Activated CD4-positive, alpha-beta T cell treated with anti-CD3 and anti-CD28 coated beads, Interleukin-2, amount 50 U/mL, for 24 hours (primary cell): ENCODE measurements around the gene SYT13.

ENCODE experiments used
- DNase-seq, 2 donors: peaks; one replicate each; pipeline ENCODE4 v3.0.0-alpha.2; 2020; ENCODE audit warnings: low read depth in 1 of 2, low spot score in 1 of 2

The SYT13 gene

DNA sequence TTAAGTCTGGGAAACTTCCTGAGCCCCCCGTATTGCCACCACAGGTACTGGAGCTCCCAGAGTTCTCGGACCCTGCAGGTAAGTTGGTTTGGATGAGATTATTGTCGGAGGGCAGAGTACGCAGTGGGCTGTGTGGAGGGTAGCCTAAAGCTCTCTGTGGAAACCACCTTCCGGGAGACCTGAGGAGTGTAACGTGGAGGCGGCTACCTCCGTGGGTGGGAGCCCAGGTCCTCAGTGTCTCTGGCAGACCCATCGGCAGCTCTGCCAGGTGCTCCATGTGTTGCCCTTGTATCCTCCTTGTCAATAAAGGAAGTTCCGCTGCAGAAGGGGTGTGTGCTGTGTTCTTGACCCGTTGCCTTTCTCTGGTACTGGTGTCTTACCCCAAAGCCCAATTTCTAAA, 61.4 kb downstream of the SYT13 start:
- DNase-seq = no peak

DNA sequence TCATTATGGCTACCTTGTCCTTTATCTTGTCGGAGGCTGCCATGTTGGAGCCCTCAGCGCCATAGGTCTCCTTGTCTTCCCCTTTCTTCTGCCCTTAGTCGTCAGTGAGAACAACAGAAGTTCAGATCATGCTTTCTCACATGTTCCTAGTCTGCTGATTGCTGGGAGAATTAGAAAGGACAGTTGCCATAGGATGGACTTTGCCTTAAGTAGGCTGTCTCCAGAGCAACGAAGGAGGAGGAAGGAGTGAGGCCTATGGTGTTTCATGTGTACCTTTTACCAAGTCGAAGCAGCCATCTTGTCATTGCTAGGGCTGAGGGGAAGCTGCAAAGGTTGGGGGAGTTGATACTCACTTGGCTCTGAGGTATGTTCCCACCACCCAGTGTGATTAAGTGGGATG, 62.6 kb downstream of the SYT13 start:
- DNase-seq = no peak

DNA sequence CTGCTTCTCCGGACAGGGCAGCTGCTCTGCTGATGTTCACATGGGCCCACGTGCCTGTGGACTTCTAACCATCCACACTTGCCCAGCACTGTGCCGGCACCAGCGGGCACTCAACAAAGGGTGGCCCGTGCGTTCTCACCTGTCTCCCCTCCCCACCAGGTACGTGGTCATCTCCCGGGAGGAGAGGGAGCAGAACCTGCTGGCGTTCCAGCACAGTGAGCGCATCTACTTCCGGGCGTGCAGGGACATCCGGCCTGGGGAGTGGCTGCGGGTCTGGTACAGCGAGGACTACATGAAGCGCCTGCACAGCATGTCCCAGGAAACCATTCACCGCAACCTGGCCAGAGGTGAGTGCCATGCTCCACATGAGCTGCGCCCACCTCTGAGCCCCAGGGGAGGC, 66.7 kb downstream of the SYT13 start:
- DNase-seq = no peak

DNA sequence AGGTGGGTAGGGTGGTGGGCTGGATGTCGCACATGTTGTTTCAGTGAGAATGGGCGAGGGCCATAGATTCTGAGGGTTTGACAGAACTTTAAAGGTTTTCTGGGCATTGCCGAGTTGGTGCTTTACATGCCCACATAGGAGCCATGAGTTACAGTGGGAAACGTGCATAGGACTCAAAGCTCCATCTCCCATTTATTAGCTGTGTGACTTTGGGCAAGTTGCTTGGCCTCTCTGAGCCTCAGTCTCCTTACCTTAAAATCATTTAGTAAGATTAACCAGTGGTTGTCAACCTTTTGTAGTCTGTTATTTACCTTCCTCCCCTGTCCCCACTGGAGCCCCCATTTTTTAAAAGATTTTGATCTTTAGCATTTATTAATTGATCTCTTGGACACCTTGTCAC, 67.4 kb downstream of the SYT13 start:
- DNase-seq = no peak

DNA sequence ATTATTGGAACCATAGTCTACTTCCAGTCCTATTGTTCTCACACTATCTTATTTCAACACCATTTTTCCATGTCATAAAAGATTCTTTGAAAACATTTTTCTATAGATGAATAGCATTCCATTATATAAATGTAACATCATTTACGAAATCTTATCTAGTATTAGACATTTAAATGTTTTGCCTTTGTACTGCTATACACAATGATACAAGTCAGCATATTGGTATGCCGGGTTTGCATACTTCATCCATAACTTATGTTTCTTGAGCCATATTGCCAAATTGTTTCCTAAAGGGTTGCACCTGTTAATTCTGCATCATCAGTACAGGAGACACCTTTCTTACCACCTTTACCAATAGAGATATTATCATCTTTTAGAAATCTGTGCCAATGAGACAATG, 68.2 kb downstream of the SYT13 start:
- DNase-seq = no peak

DNA sequence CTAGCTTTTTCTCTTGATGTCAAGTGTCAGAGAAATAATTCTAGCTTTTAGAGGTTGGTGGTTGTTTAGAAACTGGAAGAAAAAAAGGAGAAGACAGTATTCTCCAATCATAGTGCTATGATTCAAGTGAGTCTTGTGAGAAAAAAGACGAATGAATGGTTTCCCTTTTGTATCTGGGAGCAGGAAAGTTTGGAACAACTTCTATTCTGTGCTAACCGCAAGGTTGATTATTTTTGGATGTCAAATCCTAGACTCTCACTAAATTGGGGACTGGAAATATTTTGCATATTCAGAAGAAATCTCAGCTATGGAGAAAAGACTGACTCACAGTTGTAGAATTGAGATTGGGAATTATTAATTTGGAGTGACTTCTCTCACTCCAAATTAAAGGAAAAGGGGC, 69.2 kb downstream of the SYT13 start:
- DNase-seq = no peak

DNA sequence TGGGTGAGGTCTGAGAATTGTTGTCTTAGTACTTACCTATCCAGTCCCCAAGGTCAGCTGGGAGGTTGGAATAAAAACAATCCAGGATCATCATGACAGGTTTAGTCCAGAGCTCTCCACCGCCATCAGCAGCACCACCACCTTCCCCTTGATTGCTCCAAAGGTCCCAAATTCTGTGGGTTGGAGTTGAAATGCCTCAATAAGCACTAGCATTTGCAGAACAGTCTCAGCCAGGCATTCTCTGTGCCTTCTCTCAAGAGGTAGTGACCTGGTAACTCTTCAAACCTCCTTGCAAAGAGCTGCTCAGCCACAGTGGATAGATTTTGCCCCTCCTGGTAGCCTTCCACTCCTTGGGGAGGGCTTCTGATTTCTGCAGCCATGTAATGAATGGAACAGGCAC, 70.1 kb downstream of the SYT13 start:
- DNase-seq = no peak

DNA sequence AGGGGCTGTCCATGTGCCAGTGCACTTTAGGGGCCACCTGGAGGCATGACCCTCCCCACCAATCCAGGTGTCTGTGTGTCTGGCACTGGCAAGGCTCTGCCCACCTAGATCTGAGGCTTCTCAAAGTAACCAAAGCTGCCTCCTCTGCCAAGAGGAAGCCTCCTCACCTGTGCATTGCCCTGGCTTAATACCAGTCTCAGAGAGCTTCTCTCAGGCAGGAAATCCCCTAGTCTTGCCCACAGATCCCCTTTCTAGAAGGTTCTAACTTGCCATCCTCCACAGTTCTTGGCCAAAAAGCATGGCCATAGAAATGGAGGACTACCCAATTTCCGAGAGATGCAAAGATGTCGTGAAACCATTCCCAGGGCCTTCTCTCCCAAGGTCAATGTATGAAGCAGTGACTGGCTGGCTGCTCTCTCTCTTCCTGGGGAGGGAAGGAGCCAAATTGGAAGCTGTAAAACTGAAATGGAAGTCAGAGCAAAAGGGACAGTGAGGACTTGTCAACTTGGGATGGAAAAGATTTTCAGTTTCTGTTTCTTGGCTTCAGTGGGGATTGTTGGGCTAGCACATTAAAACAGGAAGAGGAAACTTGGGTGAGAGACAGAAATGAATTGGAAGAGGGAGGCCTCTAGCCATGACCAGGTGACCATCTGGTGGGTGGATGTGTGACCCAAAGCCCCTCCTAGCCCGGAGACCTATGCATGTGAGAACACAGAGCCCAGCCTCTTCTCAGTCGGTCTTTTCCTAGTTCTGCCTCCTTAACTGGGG, 70.9 kb downstream of the SYT13 start:
- no peak for DNase-seq

DNA sequence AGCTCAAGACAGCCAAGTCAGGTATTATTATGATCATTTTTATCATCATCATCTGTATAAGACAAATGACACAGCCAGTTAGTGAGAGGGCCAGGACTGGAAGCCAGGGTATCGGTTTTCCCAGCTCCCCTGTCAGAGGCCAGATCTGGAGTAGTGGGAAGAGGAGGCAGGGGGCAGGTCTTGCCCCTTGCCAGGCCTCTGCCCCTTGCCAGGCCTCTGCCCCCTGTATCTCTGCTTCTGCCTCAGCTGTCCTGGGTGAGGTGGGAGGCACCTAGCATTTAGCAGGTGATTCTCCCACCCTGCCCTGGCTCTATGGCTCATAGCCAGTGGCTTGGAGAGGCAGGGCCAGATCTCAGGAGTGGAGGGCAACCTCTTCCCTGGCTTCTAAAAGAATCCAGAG, 72.4 kb downstream of the SYT13 start:
- DNase-seq = no peak

DNA sequence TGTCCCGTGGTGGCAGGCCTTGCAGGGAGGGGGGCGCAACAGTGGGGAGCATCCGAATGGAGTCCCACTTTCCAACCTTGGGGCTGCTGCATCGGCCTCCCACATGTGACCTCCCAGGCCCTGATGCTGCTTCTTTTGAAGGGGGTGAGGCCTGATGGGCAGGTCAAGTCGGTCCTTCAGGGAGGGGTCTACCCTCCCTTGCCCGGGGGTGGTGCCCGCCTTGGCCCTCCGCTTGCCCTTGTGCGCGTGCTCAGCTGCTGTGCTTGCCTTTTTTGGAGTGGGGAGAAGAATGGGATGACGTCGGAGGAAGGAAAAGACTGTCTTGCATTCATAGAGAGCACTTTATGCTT, 72.8 kb downstream of the SYT13 start:
- no peak for DNase-seq

DNA sequence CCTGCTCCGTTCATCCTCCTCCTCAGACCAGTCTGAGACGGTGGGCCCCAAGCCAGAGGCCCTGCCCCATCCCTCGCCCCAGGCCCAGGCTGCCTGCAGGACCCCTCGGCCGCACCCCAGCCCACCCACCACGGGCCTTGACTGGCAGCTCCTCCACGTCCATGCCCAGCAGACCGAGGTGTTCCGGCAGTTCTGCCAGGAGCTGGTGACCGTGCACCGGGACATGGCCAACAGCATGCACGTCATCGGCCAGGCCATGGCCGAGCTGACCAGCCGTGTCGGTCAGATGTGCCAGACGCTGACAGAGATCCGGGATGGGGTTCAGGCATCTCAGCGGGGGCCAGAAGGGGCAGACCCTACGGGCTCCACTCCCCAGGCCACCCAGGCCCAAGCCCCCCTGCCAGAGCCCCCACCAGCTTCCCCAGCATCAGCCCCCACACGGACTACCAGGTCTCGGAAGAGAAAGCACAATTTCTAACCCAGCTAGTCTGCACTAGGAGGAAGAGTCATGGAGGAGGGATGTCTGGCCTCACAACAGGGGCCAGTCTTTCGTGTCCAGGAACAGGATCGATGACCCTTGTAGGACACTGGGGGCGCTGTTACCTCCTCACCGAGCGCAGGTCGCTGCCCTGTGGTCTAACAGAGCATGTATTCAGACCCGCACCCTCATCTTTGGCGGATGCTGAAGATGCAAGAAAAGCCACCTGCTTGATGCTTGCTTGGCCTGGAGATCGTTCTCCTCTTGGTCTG, 73.4 kb downstream of the SYT13 start:
- no peak for DNase-seq

DNA sequence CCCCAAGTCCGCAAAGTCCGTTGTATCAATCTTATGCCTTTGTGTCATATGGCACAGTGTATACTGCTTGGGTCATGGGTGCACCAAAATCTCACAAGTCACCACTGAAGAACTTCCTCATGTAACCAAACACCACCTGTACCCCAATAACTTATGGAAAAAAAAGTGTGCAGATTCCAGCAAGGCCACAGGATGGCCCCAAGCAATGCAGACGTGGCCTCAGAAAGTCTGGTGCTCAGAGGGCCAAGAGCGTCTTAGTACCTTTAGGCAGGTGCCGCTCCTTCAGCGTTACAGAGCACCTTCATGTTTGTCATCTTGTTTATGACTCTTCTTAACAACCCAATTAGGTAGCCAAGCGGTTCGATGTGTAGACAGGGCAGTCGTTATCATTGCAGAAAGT, 74.4 kb downstream of the SYT13 start:
- no peak for DNase-seq

DNA sequence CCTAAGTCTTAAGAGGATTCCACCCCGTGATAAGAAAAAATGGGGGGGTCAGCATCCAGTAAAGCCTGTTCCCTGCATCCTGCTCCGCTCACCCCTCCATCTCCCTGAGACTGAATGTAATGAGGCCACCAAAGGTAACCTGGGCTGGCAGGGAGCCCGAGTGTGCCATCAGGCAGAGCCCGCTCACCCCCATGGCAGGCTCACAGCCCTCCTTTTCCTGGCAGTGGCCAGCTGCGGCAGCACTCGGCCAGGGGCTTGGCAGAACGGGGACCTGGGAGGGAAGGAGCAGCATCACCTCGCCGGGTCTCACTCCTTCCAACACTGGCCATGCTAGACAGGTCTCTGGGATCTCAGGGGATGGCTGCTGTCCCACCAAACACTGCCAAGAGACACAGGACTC, 75.3 kb downstream of the SYT13 start:
- no peak for DNase-seq

DNA sequence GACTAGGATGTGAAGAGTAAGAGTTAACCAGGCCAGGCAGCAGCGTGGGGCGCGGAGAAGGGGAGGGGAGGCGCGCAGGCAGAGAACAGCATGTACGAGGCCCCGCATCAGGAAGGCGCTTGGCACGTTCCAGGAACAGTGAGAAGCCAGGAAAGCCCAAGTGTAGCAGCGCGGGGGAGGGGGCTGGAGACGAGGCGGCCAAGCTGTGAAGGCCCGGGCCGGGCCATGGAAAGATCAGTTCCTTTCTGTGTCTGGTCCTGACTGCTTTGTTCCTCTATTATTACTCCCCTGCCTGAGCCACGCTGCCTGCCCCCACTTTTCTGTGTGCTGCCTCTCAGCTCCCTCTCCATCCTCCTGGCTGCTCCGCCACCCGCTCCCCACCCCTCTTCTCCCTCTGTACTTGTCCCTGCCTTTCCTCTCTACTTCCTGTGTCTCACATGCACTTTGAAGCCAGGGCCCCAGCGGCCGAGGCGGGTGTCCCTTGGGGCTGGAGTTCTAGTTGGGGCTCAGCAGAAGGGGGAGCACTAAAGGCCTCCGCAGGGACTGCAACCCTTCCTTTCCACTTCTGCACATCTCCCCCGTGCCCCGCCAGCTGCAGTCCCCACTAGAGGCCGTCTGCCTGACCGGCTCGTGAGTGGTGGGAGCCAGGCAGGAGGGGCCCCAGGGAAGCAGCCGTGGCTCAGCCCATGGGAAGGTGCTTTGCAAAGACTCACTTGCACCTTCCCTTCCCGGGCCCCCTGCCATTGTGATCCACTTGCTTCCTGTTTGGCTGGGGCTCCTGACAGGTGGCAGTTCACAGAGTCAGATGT, 76.0 kb downstream of the SYT13 start:
- DNase-seq = no peak

DNA sequence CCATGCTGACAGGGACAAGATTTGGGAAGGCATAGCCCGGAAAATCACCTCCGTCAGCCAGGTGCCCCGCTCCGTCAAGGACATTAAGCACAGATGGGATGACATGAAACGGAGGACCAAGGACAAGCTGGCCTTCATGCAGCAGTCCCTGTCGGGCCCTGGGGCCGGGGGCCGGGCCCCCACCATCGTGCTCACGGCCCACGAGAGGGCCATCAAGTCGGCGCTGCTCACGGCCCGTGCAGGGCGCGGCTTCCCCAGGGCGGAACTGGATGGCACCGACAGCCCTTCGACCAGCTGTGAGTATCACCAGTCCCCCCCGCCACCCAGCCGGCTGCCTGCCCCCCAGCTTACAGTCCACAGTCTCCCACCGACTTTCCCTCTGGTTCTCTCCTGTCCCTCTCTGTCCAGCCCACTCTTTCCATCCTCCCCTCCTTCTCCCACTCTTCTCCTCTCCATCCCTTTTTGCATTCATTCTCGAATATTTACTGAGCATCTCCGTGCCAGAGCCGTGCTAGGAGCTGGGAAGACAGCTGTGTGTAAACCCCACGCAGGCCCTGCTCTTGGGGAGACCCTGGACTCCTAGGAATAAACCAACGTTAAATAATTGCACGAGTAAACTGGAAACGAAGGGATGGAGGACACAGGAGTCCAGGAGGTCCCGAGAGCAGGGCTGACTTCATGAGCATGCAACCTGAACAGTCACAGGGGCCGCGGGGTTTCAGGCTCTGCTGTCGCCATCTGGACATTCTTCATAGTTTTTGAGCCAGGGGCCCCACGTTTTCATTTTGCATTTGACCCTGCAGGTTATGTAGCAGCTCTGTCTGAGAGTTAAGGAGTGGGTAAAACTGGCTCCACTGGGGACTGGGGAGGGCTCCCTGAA, 76.9 kb downstream of the SYT13 start:
- DNase-seq = no peak

DNA sequence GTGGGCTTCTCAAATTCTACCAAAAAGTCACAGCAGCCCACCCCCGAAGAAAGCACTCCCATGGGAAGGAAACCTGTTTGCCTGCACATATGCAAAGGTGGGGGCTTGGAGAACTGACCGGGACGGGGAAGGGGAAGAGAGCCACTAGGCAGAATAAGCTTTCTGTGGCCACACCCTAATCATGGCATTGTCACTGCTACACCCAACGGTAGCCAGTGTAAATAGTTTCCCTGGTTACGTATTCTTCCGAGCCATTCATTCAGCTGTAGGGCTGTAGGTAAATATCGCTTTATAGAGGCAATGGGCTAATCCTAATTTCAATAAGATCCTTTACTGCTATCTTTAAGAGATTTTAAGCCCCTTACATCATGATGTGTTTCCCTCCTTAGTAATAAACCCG, 78.0 kb downstream of the SYT13 start:
- DNase-seq = no peak

DNA sequence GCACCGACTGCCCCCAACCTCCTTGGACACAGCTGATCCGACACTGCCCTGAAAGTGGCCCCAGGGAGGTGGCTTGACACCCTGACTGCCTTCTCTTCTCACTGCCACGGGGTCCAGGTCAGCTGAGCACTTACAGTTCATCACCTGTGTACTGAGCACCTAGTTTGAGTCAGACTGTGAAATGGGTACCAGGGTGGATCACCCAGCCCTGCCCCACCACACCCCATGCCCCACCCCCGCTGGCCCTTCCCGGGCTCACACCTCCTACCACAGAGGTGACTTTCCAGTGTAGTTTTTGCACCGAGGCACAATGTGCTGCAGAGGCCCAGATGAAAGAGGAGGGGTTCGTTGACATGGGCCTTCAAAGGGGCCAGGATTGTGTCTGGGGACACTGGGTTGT, 80.2 kb downstream of the SYT13 start:
- DNase-seq = no peak

DNA sequence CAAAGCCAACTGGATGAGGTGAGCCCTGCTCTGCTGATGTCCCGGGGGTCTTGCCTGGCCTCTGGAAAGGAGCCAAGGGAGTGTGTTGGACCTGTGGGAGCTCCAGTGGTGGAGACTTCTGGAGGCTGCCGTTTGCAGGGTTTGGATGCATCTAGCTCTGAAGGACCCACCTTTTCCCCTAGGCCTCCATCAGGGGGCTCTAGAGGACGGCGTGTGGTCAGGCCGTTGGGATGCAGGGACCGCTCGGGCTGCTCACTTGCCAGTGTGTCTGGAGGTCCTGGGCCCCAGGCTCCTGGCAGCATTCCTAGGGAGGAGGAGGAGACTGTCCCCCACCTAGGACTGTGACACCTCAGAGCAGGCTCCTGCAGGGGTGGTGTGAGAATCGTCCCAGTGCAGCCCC, 81.4 kb downstream of the SYT13 start:
- DNase-seq = no peak

DNA sequence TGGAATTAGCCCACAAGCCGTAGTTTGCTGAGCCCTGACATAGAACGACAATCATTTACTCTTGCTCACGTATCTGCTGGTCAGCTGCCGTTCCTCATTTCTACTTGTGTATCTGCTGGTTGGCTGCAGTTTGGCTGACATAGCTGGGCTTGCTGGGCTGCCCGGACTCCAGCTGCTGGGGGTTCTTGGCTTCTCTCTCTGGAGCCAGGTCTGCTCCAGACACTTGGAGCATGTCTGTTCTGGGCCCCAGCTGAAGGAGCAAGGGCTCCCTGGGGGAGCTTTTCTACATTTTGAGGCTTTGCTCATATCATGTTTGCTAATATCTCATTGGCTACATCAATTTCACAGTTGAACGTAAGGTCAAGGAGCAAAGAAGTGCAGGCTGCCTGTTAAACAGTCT, 92.4 kb downstream of the SYT13 start:
- DNase-seq = no peak
